A549 treated with AZD9567 at 1 μM for 4 hours (cell line): Measurements from ENCODE around the gene CYSLTR1. TPM values are rescaled to one million over a fixed set of nuclear protein-coding genes. Genes with fewer than 3 reads are reported as not detected.

Experiments
- total RNA-seq: library from RNA; stranded (reverse); fragments of 200-300 nt; extraction: Qiagen RNA extraction; gene quantifications from 5 replicates; pipeline ENCODE4 v1.2.3, GENCODE V29; 2022; ENCODE audit not compliant: insufficient read depth

Gene CYSLTR1, protein sequence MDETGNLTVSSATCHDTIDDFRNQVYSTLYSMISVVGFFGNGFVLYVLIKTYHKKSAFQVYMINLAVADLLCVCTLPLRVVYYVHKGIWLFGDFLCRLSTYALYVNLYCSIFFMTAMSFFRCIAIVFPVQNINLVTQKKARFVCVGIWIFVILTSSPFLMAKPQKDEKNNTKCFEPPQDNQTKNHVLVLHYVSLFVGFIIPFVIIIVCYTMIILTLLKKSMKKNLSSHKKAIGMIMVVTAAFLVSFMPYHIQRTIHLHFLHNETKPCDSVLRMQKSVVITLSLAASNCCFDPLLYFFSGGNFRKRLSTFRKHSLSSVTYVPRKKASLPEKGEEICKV
- not detected in 5 replicates for total RNA-seq

GRCh38 chrX:78327370-78328086 lies at the start of gene CYSLTR1:
CYSLTR1 (minus strand) TSS chrX:78327611; CDS start chrX:78273746, 53,865 bp downstream.

Other genes with a start within 250 kb of the CYSLTR1 start
- 584 to 611 TPM (median 593 TPM) in 5 replicates for gene PGK1, start 223.4 kb downstream of the CYSLTR1 start, total RNA-seq
- 9.3 to 16.8 TPM (median 11.9 TPM) in 5 replicates for gene TAF9B, start 188.0 kb downstream of the CYSLTR1 start, total RNA-seq